Stimulated activated memory B cell treated with anti-CD40 and anti-IgM and Interleukin-4, amounts not matched to agents 10 μg/mL and 1 μg/mL and 100 μg/mL, for 72 hours (primary cell): ENCODE data around the gene ARL15.

Experiments used
- ATAC-seq: fragments of 150-1000 bp; cut with Tn5 transposase; 2 replicates; pipeline ENCODE4 v1.10.0; 2021
- H3K27ac Mint-ChIP-seq: one replicate; pipeline ENCODE4 v1.8.0; 2022; ENCODE audit warnings: mild to moderate bottlenecking, mixed read lengths
- H3K27me3 Mint-ChIP-seq: one replicate; pipeline ENCODE4 v1.8.0; 2022; ENCODE audit warnings: mixed read lengths
- H3K36me3 Mint-ChIP-seq: one replicate; pipeline ENCODE4 v1.8.0; 2022; ENCODE audit warnings: mixed read lengths
- H3K4me1 Mint-ChIP-seq: one replicate; pipeline ENCODE4 v1.8.0; 2022; ENCODE audit warnings: mixed read lengths
- H3K4me3 Mint-ChIP-seq: one replicate; pipeline ENCODE4 v1.8.0; 2022; ENCODE audit warnings: mild to moderate bottlenecking, moderate library complexity, mixed read lengths
- H3K9me3 Mint-ChIP-seq: one replicate; pipeline ENCODE4 v1.8.0; 2022; ENCODE audit warnings: mixed read lengths

The ARL15 gene

GRCh38 chr5:53962306-53962705 lies 348.1 kb downstream of the ARL15 start:
- H3K27me3 Mint-ChIP-seq: no peaks in the 10 kb centered on the region
- no peak overlapping the region for H3K27ac Mint-ChIP-seq
- ATAC-seq: no peak
- H3K4me3 Mint-ChIP-seq: no peak overlapping the region
- H3K9me3 Mint-ChIP-seq: peaks cover 12% of the 10 kb centered on the region
- H3K36me3 Mint-ChIP-seq: peaks cover 33% of the 10 kb centered on the region
- no peaks in the 10 kb centered on the region for H3K4me1 Mint-ChIP-seq

- Mint-ChIP-seq H3K36me3 (peaks cover 62% of the 10 kb centered on the region), H3K27ac (no peak overlapping the region), H3K27me3 (no peaks in the 10 kb centered on the region), H3K4me1 (peaks cover 9% of the 10 kb centered on the region), H3K4me3 (no peak overlapping the region), H3K9me3 (peaks cover 23% of the 10 kb centered on the region)
- no peak for ATAC-seq
Observed at GRCh38 chr5:53956632-53957031, 353.7 kb downstream of the ARL15 start.

DNA sequence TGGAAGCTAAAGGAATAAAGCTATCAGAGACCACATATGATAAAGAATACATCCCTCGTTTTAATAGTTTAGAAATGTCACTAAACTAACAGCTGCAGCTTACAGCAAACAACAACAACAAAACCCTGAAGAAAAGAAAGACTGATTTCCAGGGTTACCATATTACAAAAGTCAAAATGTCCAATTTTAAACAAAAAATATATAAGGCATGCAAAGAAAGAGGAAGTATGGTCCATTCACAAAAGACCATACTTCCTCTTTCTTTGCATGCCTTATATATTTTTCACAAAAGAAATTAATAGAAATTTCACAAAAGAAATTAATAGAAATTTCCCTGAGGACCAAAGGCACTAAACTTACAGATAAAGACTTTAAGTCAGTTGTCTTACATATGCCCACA lies 354.2 kb downstream of the ARL15 start:
- Mint-ChIP-seq H3K27ac (no peak overlapping the region), H3K27me3 (no peaks in the 10 kb centered on the region), H3K36me3 (peaks cover 62% of the 10 kb centered on the region), H3K4me3 (no peak overlapping the region), H3K4me1 (peaks cover 9% of the 10 kb centered on the region), H3K9me3 (peaks cover 23% of the 10 kb centered on the region)
- ATAC-seq: no peak

DNA sequence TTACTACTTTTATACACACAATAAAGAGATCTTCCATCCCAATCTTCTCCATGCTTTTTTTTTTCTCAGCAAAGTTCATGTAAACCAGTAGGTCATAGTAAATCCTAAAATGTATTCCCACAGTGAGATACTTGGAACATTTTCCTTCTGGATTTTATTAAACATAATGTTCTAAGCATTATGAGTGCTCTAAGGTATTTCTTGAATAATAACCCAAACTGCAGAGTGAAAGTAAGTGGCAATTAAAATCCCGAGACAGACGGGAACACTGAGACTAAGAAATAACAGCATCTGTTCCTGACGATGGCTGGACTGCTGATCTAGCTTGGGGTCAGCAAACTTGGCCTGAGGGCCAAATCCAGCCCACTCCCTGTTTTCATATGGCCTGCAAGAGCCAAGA lies 359.8 kb downstream of the ARL15 start:
- Mint-ChIP-seq H3K9me3 (no peaks in the 10 kb centered on the region), H3K4me1 (no peaks in the 10 kb centered on the region), H3K27ac (no peak overlapping the region), H3K27me3 (no peaks in the 10 kb centered on the region), H3K4me3 (no peak overlapping the region), H3K36me3 (peaks cover 49% of the 10 kb centered on the region)
- no peak for ATAC-seq

GRCh38 chr5:53948598-53948997 lies 361.8 kb downstream of the ARL15 start:
- ATAC-seq: no peak
- peaks cover 49% of the 10 kb centered on the region for H3K36me3 Mint-ChIP-seq
- no peaks in the 10 kb centered on the region for H3K27me3 Mint-ChIP-seq
- H3K27ac Mint-ChIP-seq: no peak overlapping the region
- H3K4me3 Mint-ChIP-seq: no peak overlapping the region
- H3K4me1 Mint-ChIP-seq: no peaks in the 10 kb centered on the region
- no peaks in the 10 kb centered on the region for H3K9me3 Mint-ChIP-seq

GRCh38 chr5:53946405-53947100 lies 363.8 kb downstream of the ARL15 start:
- Mint-ChIP-seq H3K9me3 (no peaks in the 10 kb centered on the region), H3K4me3 (no peak overlapping the region), H3K27ac (no peak overlapping the region), H3K36me3 (peaks cover 60% of the 10 kb centered on the region), H3K27me3 (no peaks in the 10 kb centered on the region), H3K4me1 (no peaks in the 10 kb centered on the region)
- ATAC-seq: no peak

DNA sequence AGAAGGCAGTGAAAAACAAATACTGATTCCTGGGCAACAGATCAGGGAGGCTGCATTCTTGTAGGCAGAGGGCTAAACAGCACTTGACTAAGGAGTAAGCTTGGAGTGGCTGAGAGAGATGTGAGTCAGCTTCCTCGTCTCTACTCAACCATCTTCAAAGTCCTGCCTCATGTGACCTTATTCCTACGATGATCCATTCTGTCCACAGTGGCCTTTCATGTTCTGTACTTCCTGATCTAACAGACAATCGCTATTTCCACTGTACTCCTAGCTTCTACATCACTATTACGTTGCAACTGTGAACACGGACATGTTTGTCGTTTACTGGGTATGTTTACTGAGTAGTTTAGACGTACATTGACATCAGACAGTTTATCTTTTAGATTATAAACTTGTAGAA lies 365.4 kb downstream of the ARL15 start:
- H3K27me3 Mint-ChIP-seq: no peaks in the 10 kb centered on the region
- H3K27ac Mint-ChIP-seq: no peak overlapping the region
- H3K36me3 Mint-ChIP-seq: peaks cover 55% of the 10 kb centered on the region
- H3K4me3 Mint-ChIP-seq: no peak overlapping the region
- no peaks in the 10 kb centered on the region for H3K9me3 Mint-ChIP-seq
- ATAC-seq: no peak
- no peaks in the 10 kb centered on the region for H3K4me1 Mint-ChIP-seq

DNA sequence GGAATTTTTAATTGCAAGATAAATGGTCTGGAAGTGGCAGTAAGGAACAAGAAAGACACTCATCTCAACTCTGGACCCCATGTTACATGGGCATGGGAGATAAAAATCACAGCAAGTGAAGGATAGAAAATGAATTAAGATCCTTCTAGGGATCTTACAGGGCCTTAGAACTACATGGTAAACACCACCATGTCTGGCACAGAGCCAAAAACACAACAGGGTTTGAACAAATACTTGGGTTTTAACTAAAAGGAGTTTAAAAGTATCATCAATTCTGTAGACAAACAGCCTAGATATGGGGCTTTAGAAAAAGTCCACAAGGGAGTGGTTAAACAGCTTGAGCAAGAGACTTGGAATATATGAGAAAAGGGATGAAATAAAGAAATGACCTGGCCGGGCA lies 366.4 kb downstream of the ARL15 start:
- Mint-ChIP-seq H3K27ac (no peak overlapping the region), H3K9me3 (no peaks in the 10 kb centered on the region), H3K27me3 (no peaks in the 10 kb centered on the region), H3K4me1 (no peaks in the 10 kb centered on the region), H3K36me3 (peaks cover 56% of the 10 kb centered on the region), H3K4me3 (no peak overlapping the region)
- no peak for ATAC-seq

- H3K36me3 Mint-ChIP-seq: peaks cover 54% of the 10 kb centered on the region
- H3K27me3 Mint-ChIP-seq: no peaks in the 10 kb centered on the region
- no peak overlapping the region for H3K27ac Mint-ChIP-seq
- H3K9me3 Mint-ChIP-seq: no peaks in the 10 kb centered on the region
- ATAC-seq: no peak
- no peak overlapping the region for H3K4me3 Mint-ChIP-seq
- no peaks in the 10 kb centered on the region for H3K4me1 Mint-ChIP-seq
Observed at GRCh38 chr5:53942724-53943123, 367.6 kb downstream of the ARL15 start.

DNA sequence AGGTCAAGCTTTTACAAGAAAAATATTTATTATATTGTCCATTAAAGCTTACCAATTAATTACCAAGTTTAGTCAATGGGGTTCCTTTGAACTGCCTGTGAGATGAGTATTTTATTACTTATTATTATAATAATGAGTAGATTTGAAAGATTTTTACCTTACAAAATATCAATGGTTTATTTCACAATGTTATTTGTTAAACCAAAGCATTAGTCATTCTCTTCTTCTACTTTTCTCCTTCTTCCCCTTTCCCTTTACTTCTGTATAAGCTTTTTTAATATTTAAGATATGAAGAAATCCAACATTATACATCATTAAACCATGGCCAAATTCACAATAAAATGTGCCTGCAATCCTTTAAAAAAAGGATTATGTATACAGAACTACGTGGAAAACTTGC lies 369.5 kb downstream of the ARL15 start:
- Mint-ChIP-seq H3K9me3 (no peaks in the 10 kb centered on the region), H3K27ac (no peak overlapping the region), H3K4me3 (no peak overlapping the region), H3K36me3 (peaks cover 44% of the 10 kb centered on the region), H3K4me1 (no peaks in the 10 kb centered on the region), H3K27me3 (no peaks in the 10 kb centered on the region)
- ATAC-seq: no peak

- Mint-ChIP-seq H3K4me3 (no peak overlapping the region), H3K27ac (no peak overlapping the region), H3K27me3 (no peaks in the 10 kb centered on the region), H3K4me1 (no peaks in the 10 kb centered on the region), H3K9me3 (no peaks in the 10 kb centered on the region), H3K36me3 (peaks cover 26% of the 10 kb centered on the region)
- ATAC-seq: no peak
Observed at GRCh38 chr5:53937467-53937866, 372.9 kb downstream of the ARL15 start.

DNA sequence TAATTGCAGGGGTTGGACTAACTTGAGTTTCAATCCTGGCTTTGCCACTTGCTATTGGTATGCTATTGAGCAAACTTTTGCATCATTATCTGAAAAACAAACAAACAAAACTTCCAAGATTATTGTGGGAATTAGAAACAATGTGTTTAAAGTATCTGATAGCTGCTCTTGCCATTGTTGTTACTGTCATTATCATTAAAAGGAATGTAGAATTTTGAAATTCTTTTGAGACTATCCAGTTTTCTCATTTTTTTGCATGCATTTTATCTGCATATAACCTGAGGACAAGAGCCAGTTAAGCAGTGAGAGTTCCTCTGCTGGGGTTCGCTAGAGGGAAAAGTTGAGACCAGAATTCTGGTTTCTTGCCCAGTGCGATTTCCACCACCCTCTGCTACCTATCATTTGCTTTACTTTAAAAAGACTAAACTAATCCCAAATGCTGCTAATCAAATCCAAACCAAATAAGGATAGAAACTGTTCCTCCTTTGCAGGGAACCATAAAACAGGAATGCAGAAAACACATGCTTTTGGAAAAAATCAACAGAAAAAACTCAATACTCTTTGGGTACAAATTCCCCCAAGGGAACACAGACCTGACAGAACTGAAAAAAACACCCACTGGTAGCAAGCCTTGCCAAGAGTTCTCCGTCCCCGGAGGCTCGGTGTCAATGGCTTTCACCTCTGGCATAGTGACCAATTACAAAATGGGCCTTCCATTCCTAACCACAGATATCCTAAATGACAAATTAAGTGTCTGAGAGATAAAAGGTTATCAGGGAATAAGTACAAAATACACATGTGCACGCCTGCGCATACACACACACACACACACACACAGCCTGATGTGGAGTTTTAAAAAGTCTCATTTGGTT lies 373.7 kb downstream of the ARL15 start:
- Mint-ChIP-seq H3K4me1 (no peaks in the 10 kb centered on the region), H3K27ac (no peak overlapping the region), H3K27me3 (no peaks in the 10 kb centered on the region), H3K36me3 (peaks cover 19% of the 10 kb centered on the region), H3K4me3 (no peak overlapping the region), H3K9me3 (no peaks in the 10 kb centered on the region)
- no peak for ATAC-seq

DNA sequence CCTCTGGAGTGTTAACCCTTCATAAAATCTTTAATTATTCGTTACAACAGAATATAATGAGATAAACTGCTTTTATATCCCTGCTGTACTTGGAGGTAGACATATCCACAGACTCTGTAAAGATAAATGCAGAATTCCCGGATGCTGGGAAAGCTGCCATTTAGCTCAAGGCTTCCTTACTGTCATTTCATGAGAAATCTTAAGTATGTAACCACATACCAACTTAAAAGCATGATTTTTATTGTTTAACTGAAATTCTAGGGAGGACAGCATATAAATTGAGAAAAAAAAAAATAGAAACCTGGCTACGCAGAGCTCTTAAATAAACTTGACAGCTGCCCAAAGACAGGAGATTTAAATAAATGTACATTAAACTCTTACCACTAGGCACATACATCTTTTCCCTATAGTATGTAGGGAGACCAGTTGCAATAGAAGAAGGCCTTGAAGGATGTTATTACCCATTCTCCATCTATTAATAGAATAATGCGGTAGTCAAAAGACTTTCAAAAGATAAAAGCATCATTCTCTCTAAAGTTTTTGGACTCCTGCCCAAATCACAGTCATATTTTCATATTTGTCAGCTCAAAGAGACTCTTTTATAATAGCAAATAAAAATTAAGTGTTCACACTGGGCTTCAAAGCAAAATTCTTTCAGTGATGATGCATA lies 376.1 kb downstream of the ARL15 start:
- H3K36me3 Mint-ChIP-seq: peaks cover 12% of the 10 kb centered on the region
- H3K4me1 Mint-ChIP-seq: no peaks in the 10 kb centered on the region
- H3K9me3 Mint-ChIP-seq: no peaks in the 10 kb centered on the region
- H3K4me3 Mint-ChIP-seq: no peak overlapping the region
- no peaks in the 10 kb centered on the region for H3K27me3 Mint-ChIP-seq
- no peak overlapping the region for H3K27ac Mint-ChIP-seq
- ATAC-seq: no peak

DNA sequence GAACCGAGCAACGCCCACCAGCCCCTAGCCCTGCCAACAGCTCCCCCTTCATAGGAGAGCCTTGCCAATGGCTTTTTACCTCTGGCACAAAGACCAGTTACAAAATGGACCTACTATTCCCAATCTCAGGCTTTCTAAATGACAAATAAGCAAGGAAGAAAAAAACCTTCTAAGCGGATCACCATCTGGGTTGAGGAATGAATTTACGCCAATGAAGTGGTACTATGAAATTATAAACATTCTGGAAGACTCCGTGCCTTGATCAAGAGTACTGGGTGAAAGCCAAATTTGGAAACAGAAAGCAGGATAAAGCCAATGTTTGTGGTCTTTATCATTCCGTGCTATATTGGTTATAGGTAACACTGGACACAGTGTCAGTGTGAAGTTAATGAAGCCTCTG lies 378.0 kb downstream of the ARL15 start:
- ATAC-seq: no peak

GRCh38 chr5:53930457-53930856 lies 379.9 kb downstream of the ARL15 start:
- Mint-ChIP-seq H3K4me1 (no peaks in the 10 kb centered on the region), H3K27me3 (no peaks in the 10 kb centered on the region), H3K4me3 (no peak overlapping the region), H3K27ac (no peak overlapping the region), H3K36me3 (peaks cover 6% of the 10 kb centered on the region), H3K9me3 (no peaks in the 10 kb centered on the region)
- ATAC-seq: no peak

More for the DNA sequence above, 378.0 kb downstream of the ARL15 start:
- Mint-ChIP-seq H3K27me3 (no peaks in the 10 kb centered on the region), H3K4me1 (no peaks in the 10 kb centered on the region), H3K36me3 (peaks cover 6% of the 10 kb centered on the region), H3K27ac (no peak overlapping the region), H3K4me3 (no peak overlapping the region), H3K9me3 (no peaks in the 10 kb centered on the region)
